ENCODE measurements around the gene MAG.
A peak's percentile ranks its signal among the peaks of the same experiment; 100 is the strongest.
"Not testable (repeated sequence)": the region's sequence is repeated elsewhere in the genome, so short reads cannot be mapped to it uniquely, and the experiment has no call there.

The MAG gene

GRCh38 chr19:35351411-35352176, 59.6 kb downstream of the MAG start:
- peak overlapping the region in 1 of 21 experiments; percentile 5 for H3K27ac ChIP-seq

GRCh38 chr19:35352177-35352447, 60.2 kb downstream of the MAG start:
- no peak overlapping the region for H3K4me3 ChIP-seq
- H3K27ac ChIP-seq = peak overlapping the region in 1 of 21 experiments; percentile 5

More at GRCh38 chr19:35351411-35352176, 59.6 kb downstream of the MAG start:
- no peak overlapping the region for H3K4me3 ChIP-seq

- Histone ChIP-seq H3K4me3 (no peak overlapping the region), H3K27ac (peak overlapping the region in 1 of 21 experiments; percentile 5)
Observed at GRCh38 chr19:35352448-35353304, 60.7 kb downstream of the MAG start.

DNA sequence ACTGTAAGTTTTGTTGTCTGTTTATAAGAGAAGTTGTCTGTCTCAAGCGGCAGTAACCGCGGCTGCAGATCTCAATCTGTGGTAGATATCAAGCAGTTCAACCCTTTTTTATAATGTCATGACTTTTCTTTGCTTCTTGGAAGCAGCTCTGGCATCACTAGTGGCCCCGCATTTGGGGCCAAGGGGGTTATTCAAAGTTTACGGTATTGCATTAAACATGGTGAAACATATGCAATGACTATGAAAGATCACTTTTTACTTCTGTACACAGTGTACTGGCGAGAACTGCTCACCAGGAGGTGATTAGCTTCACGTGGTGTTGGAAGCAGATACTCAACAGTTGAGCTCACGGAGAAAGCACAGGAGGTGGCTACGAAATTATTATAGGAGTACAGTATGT, 61.7 kb downstream of the MAG start:
- no peak overlapping the region for H3K27ac ChIP-seq
- H3K4me3 ChIP-seq = no peak overlapping the region

- Histone ChIP-seq H3K27ac (no peak overlapping the region), H3K4me3 (no peak overlapping the region)
Observed at GRCh38 chr19:35354898-35355297, 62.9 kb downstream of the MAG start.

DNA sequence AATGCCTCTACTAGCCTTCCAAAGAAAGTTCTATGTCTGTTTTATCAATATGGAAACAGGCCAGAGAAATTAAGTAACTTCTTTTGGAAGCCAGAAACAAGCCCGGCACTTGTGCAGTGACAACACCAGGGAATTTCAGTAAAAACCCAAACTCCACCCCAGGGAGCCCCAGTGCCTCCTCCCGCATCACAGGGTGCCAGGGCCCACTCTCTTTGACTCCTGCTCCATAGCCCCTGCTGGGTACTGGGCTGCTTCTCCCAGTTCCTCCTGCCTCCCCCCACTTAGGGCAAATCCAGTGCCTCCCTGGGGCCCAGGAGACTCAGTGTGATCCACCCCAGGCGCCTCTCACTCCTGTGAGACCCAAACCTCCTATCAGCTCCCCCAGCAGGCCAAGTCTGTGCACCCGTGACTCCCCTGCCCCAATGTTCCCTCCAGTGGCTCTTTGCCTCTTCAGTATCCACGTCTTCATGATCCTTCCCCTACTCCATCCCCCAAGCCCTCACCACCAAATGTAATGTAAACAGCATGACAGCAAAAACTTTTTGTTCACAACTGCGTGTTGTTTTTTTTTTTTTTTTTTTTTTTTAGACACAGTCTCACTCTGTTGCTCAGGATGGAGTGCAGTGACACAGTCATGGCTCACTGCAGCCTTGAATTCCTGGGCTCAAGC, 64.0 kb downstream of the MAG start:
- H3K27ac ChIP-seq = no peak overlapping the region

DNA sequence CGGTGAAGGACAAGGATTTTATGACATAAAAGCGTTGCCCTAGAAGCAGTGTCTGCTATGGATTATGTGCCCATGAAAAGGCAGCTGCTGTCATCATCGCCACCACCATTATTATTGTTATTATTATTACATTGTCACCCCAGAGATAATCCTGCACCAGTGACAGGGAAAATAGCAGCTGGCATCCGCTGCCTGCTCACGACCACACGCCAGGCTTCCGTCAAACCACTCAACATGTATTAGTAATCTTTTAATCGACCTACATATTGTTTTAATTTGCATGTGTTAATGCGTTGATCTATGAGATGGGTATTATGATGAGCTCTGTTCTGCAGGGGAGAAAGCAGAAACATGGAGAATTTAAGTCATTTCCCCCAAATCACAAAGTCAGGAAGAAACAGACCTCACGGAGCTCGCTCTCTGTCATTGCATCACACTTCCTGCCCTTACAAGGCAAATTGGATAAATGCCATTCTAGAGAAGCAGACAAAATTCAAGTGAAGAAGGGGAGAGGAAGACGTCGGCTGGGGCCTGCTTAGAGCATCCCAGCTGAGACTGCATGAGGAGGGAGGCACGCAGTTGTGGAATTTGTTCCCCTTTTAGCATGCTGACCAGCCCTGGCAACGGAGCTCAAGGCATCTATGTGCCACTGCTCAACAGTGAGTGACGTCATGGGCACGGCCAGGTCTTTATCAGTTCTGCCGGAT, 66.1 kb downstream of the MAG start, which contains the start of gene FFAR3:
Gene FFAR3, plus strand, starts transcription at position 594 of the 707 bp plus-strand sequence. CDS start 431 bp downstream, outside the sequence.
- no peak within 1 kb of the TSS for H3K27ac ChIP-seq
- H3K4me3 ChIP-seq = no peak within 1 kb of the TSS

More for the DNA sequence above, 64.0 kb downstream of the MAG start:
- no peak overlapping the region for H3K4me3 ChIP-seq

GRCh38 chr19:35358834-35359233, 66.9 kb downstream of the MAG start:
- not testable (repeated sequence) for H3K4me3 ChIP-seq, H3K27ac ChIP-seq

- not testable (repeated sequence) for H3K4me3 ChIP-seq, H3K27ac ChIP-seq
Observed at GRCh38 chr19:35359395-35359794, 67.4 kb downstream of the MAG start.

GRCh38 chr19:35360081-35360480, 68.1 kb downstream of the MAG start:
- H3K27ac ChIP-seq, H3K4me3 ChIP-seq: not testable (repeated sequence)

DNA sequence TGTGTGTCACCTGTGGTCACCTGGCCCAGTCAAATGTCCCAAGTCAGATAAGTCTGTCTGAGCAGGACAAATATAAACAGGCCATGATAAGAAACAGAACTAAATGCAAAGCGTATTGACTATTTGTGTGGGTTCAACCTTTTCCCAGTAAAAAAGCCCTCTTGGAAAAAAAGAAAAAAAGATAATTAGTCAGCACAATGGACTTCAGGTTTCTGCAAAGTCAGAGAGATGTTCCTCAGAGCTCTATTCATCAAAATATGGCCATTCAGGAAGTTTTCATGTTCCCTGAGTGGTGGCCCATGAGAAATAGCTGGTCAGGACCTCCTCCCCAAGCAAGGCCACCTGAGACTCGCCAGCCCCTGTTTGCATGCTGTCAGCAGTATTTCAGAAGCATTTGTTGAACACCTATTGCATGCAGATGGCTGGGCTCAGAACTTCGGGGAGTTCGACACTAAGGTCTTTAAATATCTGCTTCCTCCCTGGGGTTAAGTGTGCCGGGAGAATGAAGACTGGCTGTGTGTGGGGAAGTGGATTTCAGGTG, 69.0 kb downstream of the MAG start:
- Histone ChIP-seq H3K4me3 (no peak overlapping the region), H3K27ac (no peak overlapping the region)

DNA sequence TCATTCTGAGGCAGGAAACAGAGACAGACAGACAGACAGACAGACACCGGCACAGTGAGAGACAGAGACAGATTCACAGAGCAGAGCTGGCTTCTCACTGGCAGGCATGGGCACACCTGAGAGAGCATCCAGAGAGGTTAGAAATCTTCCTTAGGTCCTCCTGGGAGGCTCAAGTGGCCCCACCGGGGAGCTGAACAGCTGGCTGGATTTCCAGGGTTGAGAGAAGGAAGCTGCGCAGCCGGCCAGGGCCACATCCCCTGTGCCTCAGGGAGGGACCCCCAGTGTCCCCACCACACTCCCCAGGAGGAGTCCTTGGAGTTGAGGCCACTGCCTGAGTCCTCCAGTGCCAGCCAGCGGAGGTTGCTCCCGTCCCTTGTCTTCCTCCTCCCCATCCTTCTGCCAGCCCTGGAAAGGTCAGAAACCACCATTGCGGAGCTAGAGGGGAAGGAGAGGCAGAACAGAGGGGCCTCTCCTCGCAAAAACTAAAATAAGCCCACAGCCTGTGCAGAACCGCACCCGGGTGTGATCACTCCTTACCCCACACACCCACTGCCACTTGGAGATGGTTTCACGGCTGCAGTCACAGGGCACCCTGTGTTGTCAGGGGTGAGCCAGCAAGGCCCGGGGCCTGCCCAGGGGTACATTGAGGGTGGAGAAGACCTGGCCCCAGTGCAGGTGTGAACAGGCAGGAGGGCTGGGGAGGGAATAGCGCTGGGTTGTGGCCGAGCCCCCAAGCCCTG, 70.5 kb downstream of the MAG start:
- no peak overlapping the region for H3K4me3 ChIP-seq
- no peak overlapping the region for H3K27ac ChIP-seq

DNA sequence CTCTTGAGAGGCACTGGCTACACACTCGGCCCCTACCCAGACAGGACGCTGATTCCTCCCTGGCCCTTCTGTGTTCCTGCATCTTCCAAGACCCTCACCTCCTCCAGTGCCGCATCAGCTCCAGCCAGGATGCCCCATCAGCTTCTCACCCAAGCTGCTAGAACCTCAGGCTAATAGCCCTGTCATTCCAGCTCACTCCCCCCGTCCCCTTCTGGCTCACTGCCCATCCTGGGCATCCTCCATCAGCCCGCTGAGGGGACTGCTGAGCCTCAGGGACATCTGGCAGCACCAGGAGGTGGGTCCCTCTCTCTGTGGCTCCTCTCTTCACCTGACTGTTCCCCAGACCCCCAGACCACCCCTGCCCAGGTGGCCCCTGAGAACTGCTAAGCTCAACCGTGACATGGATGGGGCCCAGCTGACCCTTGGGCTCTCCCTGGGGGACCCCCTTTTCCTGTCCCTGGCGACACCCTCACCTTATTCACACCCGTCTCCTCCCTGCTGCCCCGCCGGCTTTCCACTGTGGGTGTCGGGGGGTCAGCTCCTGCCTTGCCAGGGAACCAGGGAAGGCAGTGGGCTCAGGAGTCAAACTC, 71.1 kb downstream of the MAG start:
- H3K27ac ChIP-seq = no peak overlapping the region
- no peak overlapping the region for H3K4me3 ChIP-seq

Measured in skin epidermis (tissue), 12 donors.